Body of pancreas (tissue), 4 donors: ENCODE data around the gene CCL28. TPM values are rescaled to one million over a fixed set of nuclear protein-coding genes. Genes with fewer than 3 reads are reported as not detected.
"Not testable (repeated sequence)": the region's sequence is repeated elsewhere in the genome, so short reads cannot be mapped to it uniquely, and the experiment has no call there.

Experiments
- ATAC-seq: fragments of 150-250 bp; one replicate; pipeline ENCODE4 v1.9.1; 2016
- DNase-seq, 4 donors: peaks; one replicate each; pipeline ENCODE4 v3.0.0-alpha.2; 2019
- H3K27ac ChIP-seq, 4 donors: fragments of 200-600 bp; sonication (generic); 1 replicate in 3 of 4; 2 replicates in 1 of 4; pipeline versions ENCODE4 v1.5.1 to v1.6.1; 2016 to 2019; ENCODE audit warnings: mild to moderate bottlenecking in 1 of 4, mixed read lengths in 1 of 4, moderate library complexity in 1 of 4
- H3K27me3 ChIP-seq, 2 donors: fragments of 200-600 bp; sonication (generic); one replicate each; pipeline ENCODE4 v1.6.0; 2016; ENCODE audit warnings: mild to moderate bottlenecking in 1 of 2
- H3K36me3 ChIP-seq, 2 donors: fragments of 200-600 bp; sonication (generic); replicated peaks in 1 of 2; 2 replicates each; pipeline ENCODE4 v1.5.1; 2016; ENCODE audit warnings: low read depth in 2 of 2; ENCODE audit not compliant: insufficient read depth in 1 of 2
- H3K4me1 ChIP-seq: fragments of 200-600 bp; sonication (generic); one replicate; pipeline ENCODE4 v1.6.0; 2016
- H3K4me3 ChIP-seq, 2 donors: fragments of 200-600 bp; sonication (generic); 1 replicate in 1 of 2; 2 replicates in 1 of 2; pipeline ENCODE4 v1.5.1; 2016 to 2019
- H3K9me3 ChIP-seq, 3 donors: fragments of 200-600 bp; sonication (generic); 1 replicate in 2 of 3; 2 replicates in 1 of 3; pipeline ENCODE4 v1.5.1; 2016
- POLR2A ChIP-seq, 3 donors: fragments of 450-650 bp; IDR thresholded peaks; one replicate each; pipeline ENCODE4 v1.6.1; 2016; ENCODE audit warnings: antibody characterized with exemption in 3 of 3, mild to moderate bottlenecking in 2 of 3
- WGBS, 2 donors: methylation state at CpG; one replicate each; pipeline ENCODE4 v1.1.5; 2017; 5-methylcytosine and 5-hydroxymethylcytosine counted together
- intact Hi-C: fragments of 100-400 bp; cut with DNase I; formaldehyde crosslinking; loops from one replicate; pipeline ENCODE4 v1.15.1; 2023
- total RNA-seq, 2 donors: library from RNA; depleted of rRNA; stranded (reverse); fragments of >200 nt; gene quantifications; one replicate each; pipeline ENCODE4 v1.1.0, GENCODE V29; 2016
- TF ChIP-seq, protein P1 (sequence below), 7 experiments: fragments of 450-650 bp in 4 of 7; fragments of 200-600 bp in 3 of 7; sonication (generic) in 3 of 7; IDR thresholded peaks; one replicate each; pipeline ENCODE4 v1.5.1; 2016 to 2019; ENCODE audit warnings: antibody characterized with exemption in 7 of 7

Gene CCL28, protein sequence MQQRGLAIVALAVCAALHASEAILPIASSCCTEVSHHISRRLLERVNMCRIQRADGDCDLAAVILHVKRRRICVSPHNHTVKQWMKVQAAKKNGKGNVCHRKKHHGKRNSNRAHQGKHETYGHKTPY
- total RNA-seq: 10 to 100 TPM; 10.5 to 21.0 TPM

DNA sequence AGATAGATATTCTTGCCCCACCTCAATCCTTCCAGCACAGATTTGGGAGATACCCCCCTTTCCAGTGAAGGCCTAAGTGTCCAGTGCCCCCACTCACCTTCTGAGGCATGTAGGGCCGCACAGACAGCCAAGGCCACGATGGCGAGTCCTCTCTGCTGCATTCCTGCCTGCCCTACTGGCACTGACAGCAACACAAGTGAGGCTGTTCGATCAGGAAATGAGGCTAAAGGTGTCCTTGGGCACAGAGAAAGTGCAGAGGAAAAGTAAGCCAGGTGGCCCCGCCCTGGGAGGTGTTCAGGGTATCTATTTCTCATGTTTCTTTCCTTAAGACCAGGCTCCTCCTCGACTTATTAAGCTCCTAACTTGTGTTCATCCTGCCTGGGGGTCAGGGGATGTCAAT lies at the start of gene CCL28:
Gene CCL28, minus strand, starts transcription at position 236 of the 400 bp plus-strand sequence. Its CDS starts 75 bp downstream, at position 161.
- H3K27ac ChIP-seq: peak within 1 kb of the TSS; percentile 58 to 91 (median 84)
- 29 to 46% methylated on average over 6 of the region's 6 CpGs for WGBS, 2 donors
- DNase-seq: peak; percentile 27 to 70 (median 38)
- peaks cover 59% of the 10 kb centered on the region for H3K4me1 ChIP-seq
- H3K4me3 ChIP-seq: no peak within 1 kb of the TSS
- ATAC-seq: no peak
- intact Hi-C loops: no loop called here
- H3K9me3 ChIP-seq: no peaks in the 10 kb centered on the region
- H3K27me3 ChIP-seq: no peaks in the 10 kb centered on the region
- no peaks in the 10 kb centered on the region for H3K36me3 ChIP-seq
- peak in 1 of 3 donors; percentile 28 for TF ChIP-seq POLR2A (IDR thresholded peaks at IDR 0.05)
- TF ChIP-seq, protein P1, sequence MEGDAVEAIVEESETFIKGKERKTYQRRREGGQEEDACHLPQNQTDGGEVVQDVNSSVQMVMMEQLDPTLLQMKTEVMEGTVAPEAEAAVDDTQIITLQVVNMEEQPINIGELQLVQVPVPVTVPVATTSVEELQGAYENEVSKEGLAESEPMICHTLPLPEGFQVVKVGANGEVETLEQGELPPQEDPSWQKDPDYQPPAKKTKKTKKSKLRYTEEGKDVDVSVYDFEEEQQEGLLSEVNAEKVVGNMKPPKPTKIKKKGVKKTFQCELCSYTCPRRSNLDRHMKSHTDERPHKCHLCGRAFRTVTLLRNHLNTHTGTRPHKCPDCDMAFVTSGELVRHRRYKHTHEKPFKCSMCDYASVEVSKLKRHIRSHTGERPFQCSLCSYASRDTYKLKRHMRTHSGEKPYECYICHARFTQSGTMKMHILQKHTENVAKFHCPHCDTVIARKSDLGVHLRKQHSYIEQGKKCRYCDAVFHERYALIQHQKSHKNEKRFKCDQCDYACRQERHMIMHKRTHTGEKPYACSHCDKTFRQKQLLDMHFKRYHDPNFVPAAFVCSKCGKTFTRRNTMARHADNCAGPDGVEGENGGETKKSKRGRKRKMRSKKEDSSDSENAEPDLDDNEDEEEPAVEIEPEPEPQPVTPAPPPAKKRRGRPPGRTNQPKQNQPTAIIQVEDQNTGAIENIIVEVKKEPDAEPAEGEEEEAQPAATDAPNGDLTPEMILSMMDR (IDR thresholded peaks at IDR 0.05): no peak

DNA sequence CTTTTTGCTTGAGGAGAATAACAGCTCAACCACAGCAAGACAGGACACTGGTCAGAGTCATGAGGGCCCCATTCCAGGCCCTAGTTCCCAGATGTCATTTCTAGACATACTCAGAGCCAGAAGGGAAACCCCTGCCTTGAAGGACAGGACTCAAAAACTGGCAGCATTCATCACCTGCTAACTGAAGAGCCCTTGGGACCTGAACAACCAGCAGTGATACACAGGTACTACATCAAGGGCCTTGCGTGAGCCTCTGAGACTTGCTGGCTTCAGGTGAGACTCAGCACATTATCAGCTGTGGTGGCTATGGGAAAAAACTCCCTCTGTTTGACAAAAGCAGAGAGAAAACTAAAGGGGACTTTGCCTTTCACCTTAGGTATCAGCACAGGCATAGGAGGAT lies 48.9 kb upstream of the CCL28 start:
- no peak for DNase-seq
- intact Hi-C loops: no loop called here
- H3K4me3 ChIP-seq: no peak overlapping the region
- TF ChIP-seq, protein P1 (IDR thresholded peaks at IDR 0.05): no peak
- no peak for TF ChIP-seq POLR2A (IDR thresholded peaks at IDR 0.05)
- WGBS, 2 donors: 96% methylated on average over 1 of the region's 1 CpG; no CpG with 5 or more reads in 1 of the 2 donors
- H3K27ac ChIP-seq: no peak overlapping the region
- no peak for ATAC-seq
- no peaks in the 10 kb centered on the region for H3K9me3 ChIP-seq
- no peaks in the 10 kb centered on the region for H3K36me3 ChIP-seq
- H3K4me1 ChIP-seq: no peaks in the 10 kb centered on the region
- H3K27me3 ChIP-seq: no peaks in the 10 kb centered on the region

DNA sequence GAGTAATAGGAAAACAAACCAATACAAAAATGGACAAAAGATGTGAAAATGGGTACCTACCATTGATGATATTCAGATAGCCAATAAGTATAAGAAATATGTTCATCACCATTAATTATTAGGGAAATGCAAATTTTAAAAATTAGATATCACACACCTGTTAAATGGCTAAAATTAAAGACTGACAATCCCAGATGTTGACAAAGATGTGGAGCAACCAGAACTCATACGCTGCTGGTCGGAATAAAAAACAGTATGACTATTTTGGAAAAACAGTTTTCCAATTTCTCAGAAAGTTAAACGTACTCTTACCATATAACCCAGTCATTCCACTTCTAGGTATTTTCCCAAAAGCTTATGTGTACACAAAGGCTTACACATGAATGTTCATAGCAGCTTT lies 44.4 kb upstream of the CCL28 start:
- intact Hi-C loops: no loop called here
- Histone ChIP-seq H3K27me3 (no peaks in the 10 kb centered on the region), H3K27ac (no peak overlapping the region), H3K4me3 (no peak overlapping the region), H3K4me1 (no peaks in the 10 kb centered on the region), H3K9me3 (no peaks in the 10 kb centered on the region), H3K36me3 (peaks cover 0 to 2% of the 10 kb centered on the region in 2 donors)
- no peak for DNase-seq
- no peak for TF ChIP-seq POLR2A (IDR thresholded peaks at IDR 0.05)
- TF ChIP-seq, protein P1 (IDR thresholded peaks at IDR 0.05): no peak
- WGBS, 2 donors: 92 to 100% methylated on average over 3 of the region's 3 CpGs
- ATAC-seq: no peak

DNA sequence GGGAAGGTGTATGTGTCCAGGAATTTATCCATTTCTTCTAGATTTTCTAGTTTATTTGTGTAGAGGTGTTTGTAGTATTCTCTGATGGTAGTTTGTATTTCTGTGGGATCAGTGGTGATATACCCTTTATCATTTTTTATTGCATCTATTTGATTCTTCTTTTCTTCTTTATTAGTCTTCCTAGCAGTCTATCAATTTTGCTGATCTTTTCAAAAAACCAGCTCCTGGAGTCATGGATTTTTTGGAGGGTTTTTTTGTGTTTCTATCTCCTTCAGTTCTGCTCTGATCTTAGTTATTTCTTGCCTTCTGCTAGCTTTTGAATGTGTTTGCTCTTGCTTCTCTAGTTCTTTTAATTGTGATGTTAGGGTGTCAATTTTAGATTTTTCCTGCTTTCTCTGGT lies 29.4 kb upstream of the CCL28 start:
- H3K9me3 ChIP-seq, H3K27ac ChIP-seq, H3K4me3 ChIP-seq, DNase-seq, H3K36me3 ChIP-seq, intact Hi-C loops, ATAC-seq, H3K27me3 ChIP-seq, H3K4me1 ChIP-seq: not testable (repeated sequence)

DNA sequence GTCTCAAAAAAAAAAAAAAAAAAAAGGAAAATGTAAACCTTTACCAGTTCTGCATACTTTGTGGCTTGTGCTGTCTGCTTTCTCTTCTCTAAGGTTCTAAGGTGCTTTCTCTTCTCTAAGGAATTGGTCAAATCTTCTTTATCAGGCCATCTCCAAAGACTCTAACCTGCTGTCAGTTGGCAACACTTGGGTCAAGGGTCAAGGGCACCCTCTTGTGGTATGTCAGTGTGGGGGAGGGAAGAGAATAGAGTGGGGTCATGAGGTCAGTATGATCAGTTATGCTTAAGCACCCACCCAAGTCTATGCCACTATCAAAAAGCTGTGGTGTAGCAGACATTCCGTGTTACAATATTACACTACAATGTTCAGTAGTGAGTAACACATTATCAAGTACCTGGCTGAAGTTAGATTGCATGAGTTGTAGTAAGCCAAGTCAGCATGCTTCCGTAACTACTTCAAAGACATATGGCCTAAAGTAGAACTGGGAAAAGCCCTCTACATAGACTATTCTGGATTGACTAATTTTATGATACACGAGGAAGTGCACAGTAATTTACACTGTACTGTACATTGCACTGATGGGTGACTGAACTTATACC lies 25.0 kb upstream of the CCL28 start:
- Histone ChIP-seq H3K27me3 (no peaks in the 10 kb centered on the region), H3K27ac (no peak overlapping the region), H3K36me3 (no peaks in the 10 kb centered on the region), H3K9me3 (peaks cover 0 to 5% (median 0%) of the 10 kb centered on the region in 3 donors), H3K4me1 (peaks cover 21% of the 10 kb centered on the region), H3K4me3 (no peak overlapping the region)
- 95 to 98% methylated on average over 3 of the region's 3 CpGs for WGBS, 2 donors
- intact Hi-C loops: no loop called here
- DNase-seq (no peak), ATAC-seq (no peak)
- no peak for TF ChIP-seq POLR2A (IDR thresholded peaks at IDR 0.05)
- TF ChIP-seq, protein P1 (IDR thresholded peaks at IDR 0.05): no peak
